DOHH2 (cell line): ENCODE data around the gene CPED1.

Experiments used
- EZH2phosphoT487 ChIP-seq: fragments of 200-600 bp; sonication (generic); IDR thresholded peaks from 2 replicates; pipeline ENCODE4 v1.6.1; 2017; ENCODE audit warnings: borderline replicate concordance, mild to moderate bottlenecking, antibody characterized with exemption, low read length, moderate library complexity, mixed read lengths
- TF ChIP-seq, protein P1 (sequence below): fragments of 200-600 bp; sonication (generic); IDR thresholded peaks from one replicate; pipeline ENCODE4 v1.5.1; 2014; ENCODE audit warnings: antibody characterized with exemption, mild to moderate bottlenecking, low read depth, low read length; ENCODE audit not compliant: poor library complexity, severe bottlenecking

DNA sequence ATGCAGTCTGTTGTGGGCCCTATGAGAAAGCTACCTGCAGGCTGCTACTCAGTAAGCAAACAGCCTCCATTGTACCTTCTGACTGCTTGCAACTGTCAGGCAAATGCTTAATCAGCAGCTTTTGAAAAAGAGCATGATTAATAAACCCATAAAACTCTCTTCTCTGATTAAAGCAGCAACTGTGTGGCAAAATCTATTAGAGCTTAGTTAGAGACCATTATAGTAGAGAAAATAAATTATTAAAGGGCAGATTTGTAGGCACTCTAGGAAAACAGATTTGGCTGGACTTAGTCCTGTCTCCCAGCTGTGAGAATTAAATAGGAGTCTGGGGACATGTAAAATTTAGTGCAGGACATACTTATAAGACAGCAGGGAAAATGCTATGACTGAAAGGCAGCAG, 207.8 kb downstream of the CPED1 start:
- no peak for TF ChIP-seq EZH2phosphoT487
- TF ChIP-seq, protein P1, sequence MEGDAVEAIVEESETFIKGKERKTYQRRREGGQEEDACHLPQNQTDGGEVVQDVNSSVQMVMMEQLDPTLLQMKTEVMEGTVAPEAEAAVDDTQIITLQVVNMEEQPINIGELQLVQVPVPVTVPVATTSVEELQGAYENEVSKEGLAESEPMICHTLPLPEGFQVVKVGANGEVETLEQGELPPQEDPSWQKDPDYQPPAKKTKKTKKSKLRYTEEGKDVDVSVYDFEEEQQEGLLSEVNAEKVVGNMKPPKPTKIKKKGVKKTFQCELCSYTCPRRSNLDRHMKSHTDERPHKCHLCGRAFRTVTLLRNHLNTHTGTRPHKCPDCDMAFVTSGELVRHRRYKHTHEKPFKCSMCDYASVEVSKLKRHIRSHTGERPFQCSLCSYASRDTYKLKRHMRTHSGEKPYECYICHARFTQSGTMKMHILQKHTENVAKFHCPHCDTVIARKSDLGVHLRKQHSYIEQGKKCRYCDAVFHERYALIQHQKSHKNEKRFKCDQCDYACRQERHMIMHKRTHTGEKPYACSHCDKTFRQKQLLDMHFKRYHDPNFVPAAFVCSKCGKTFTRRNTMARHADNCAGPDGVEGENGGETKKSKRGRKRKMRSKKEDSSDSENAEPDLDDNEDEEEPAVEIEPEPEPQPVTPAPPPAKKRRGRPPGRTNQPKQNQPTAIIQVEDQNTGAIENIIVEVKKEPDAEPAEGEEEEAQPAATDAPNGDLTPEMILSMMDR: no peak
